Body of pancreas (tissue), 4 donors: Measurements from ENCODE around the gene GNAT2.

Experiments used
- POLR2A ChIP-seq, 3 donors: fragments of 450-650 bp; IDR thresholded peaks; one replicate each; pipeline ENCODE4 v1.6.1; 2016; ENCODE audit warnings: antibody characterized with exemption in 3 of 3, mild to moderate bottlenecking in 2 of 3
- TF ChIP-seq, protein P1 (sequence below), 7 experiments: fragments of 450-650 bp in 4 of 7; fragments of 200-600 bp in 3 of 7; sonication (generic) in 3 of 7; IDR thresholded peaks; one replicate each; pipeline ENCODE4 v1.5.1; 2016 to 2019; ENCODE audit warnings: antibody characterized with exemption in 7 of 7

DNA sequence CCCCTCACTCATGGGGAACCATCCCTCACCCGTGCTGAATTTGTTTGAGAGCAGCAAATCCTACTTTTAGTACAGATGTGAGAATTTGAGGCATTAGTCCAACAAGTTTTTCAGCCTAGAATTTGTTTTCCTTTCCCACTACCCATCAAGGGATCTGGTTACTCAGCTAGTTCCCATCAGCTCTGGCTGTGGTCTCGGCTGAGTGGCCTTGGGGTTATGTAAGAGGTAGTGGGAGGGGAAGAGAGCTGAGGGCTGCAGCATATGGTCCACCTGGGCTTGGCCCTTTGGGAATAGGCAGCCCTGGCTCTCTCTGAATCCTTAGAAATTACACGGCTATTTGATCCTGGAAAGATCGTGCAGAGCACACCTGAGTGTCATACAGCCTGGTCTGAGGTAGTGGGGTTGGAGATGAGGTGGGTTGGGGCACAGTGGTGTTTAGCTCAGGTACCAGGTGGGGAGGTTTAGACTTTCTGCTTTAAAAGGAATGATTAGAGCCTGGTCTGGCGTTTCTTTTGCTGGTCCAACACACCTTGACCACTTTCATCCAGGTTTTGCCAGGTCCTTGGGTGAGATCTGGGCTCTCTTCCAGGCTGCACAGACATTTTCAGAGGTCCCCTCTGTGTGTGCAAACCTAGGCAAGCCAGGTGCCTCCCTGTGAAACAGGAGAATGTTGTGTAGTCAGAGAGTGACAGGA lies 40.7 kb upstream of the GNAT2 start:
- TF ChIP-seq, protein P1, sequence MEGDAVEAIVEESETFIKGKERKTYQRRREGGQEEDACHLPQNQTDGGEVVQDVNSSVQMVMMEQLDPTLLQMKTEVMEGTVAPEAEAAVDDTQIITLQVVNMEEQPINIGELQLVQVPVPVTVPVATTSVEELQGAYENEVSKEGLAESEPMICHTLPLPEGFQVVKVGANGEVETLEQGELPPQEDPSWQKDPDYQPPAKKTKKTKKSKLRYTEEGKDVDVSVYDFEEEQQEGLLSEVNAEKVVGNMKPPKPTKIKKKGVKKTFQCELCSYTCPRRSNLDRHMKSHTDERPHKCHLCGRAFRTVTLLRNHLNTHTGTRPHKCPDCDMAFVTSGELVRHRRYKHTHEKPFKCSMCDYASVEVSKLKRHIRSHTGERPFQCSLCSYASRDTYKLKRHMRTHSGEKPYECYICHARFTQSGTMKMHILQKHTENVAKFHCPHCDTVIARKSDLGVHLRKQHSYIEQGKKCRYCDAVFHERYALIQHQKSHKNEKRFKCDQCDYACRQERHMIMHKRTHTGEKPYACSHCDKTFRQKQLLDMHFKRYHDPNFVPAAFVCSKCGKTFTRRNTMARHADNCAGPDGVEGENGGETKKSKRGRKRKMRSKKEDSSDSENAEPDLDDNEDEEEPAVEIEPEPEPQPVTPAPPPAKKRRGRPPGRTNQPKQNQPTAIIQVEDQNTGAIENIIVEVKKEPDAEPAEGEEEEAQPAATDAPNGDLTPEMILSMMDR (IDR thresholded peaks at IDR 0.05) = no peak
- no peak for TF ChIP-seq POLR2A (IDR thresholded peaks at IDR 0.05)
